GM18909 (cell line): ENCODE results near the gene GBA2.

Experiments used
- ATAC-seq: cut with Tn5 transposase; IDR thresholded peaks from one replicate; pipeline ENCODE4 v1.9.1; 2021; ENCODE audit warnings: mild to moderate bottlenecking; ENCODE audit not compliant: unreplicated experiment, poor library complexity

The GBA2 gene

GRCh38 chr9:35718721-35719511 is 30.1 kb downstream of the GBA2 start:
- ATAC-seq: peak; percentile 46

DNA sequence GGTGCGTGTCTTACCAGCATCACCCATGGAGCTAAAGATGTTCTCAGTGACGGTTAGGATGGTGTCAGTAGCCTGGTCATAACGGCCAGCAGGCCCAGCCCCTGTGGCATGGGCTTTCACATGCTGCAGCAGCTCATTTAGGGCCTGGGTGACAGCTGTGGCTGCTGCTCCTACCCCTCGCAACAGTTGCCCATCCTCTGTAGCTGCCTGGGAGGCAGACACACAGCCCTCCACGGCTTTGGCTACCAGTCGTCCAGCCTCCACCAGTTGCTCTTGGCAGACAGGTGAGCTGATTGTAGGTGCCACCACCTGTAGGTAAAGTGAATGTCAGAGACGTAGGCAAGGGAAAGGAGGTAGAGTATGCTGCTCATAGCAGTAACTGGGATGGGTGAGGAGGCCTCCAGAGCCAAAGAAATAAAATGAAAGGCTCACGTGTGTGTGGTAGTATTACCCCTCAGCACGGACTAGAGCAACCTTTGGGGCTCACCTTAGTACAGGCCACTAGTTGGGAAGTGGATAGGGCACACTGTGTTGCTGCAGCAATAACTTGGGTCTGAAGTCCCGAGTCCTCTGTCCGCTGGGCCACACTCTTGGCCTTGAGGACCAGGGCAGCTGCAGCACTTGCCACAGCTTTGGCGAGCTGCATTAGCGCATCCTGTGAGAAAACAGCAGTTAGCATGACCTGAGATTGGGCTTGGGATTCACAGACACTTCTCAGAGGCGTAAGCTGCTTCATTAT is 31.7 kb downstream of the GBA2 start:
- no peak for ATAC-seq

DNA sequence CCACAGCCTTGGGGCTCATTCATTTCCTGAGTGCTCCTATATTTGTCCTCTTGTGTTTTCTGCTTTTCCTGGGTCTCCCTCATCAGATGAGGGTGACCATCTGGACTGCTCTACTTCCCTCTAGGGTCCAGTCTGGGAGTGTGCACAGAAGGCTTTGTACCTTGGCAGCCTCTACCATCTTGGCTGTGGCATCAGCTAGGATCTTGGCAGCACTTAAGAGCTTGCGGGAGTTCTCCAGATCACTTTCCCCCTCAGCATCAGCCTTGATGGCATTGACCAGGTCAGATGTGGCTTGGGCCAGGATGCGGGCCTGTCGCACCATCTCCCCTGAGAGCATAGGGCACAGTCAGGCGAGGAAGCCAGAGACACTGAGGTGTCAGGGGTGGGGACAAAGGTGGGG is 32.8 kb downstream of the GBA2 start:
- no peak for ATAC-seq

GRCh38 chr9:35714579-35715252 is 34.3 kb downstream of the GBA2 start:
- ATAC-seq: no peak

GRCh38 chr9:35714123-35714522 is 34.9 kb downstream of the GBA2 start:
- ATAC-seq: no peak

DNA sequence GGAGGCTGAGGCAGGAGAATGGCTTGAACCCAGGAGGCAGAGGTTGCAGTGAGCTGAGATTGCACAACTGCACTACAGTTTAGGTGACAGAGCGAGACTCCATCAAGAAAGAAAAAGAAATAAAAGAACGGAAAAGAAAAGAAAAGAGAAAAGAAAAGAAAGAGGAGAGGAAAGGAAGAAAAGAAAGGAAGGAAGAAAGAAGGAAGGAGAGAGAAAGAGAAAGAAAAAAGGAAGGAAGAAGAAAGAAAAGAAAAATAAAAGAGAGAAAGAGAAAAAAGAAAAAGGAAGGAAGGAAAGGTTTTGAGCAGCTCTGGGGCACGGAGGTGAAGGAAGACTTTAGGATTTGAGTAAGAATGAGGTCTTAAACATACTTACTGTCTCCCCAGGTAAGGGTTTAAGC is 35.5 kb downstream of the GBA2 start:
- ATAC-seq: no peak

DNA sequence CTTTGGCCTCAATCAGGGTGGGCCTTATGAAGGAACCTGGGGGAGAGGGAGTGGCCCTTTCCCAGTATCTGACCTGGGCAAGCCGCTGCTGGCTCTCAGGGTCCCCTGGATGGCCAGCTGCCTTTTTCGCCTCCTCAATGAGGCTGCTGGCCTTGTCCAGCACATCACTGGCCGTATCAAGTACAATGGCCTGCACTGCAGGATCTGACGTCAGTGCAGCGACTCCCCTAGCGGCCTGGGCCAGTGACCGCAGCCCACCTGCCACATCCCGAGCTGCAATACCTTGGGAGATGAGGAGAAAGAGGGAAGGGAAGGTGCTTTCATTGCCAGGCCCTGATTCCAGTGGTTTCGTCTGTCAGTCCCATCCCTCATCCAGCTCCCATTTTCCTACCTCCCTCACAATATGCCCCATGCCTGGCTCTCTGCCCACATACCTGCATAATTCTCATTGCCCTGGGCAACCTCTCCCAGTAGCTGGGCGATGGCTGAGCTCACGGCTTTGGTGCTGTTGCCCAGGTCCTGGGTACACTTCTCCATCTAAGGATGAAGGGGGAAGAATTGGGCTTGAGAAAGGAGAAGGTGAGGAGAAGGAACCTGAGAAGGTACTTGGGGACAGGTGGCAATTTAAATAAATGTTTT is 36.1 kb downstream of the GBA2 start:
- ATAC-seq: no peak

DNA sequence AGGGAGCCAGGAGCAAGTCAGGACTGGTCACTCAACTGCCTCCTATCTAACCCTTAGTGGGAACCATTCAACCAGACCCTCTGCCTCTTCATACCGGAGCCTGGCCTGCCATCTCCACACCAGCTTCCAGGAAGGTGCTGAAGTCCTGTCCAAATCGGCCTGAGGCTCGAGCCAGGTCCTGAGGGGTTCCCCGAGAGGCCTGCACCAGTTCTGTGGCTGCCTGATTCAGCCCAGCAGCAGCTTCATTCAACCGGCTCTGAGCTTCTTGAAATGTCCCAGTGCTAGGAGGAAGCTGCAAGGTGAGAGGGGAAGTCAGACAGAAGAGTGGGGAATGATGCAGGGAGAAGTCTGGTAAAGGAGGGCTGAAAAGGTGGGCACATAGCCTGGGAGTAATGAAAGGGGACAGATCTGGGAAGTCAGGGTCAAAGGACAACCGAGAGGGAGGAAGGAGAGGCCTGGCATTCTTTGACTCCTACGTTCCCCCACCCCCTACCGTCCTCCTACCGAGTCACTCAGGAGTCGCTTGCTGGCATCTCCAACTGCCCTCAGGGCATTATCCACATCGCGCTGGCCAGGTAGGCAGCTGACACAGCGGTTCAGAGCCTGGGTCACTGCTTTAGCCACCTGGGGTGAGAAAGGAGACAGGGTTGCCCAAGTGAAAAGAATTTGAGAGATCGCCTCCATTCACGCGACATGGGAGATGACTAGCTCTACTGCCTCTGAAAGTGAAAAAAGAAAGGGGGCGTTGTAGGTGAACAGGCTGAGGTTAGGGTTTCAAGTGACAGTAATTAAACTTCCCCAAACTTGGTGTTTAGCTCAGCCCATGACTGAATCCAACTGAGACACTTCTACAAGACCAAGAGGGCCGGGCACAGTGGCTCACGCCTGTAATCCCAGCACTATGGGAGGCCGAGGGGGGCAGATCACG is 37.3 kb downstream of the GBA2 start:
- ATAC-seq: no peak

GRCh38 chr9:35710818-35711500 is 38.1 kb downstream of the GBA2 start:
- ATAC-seq: no peak

DNA sequence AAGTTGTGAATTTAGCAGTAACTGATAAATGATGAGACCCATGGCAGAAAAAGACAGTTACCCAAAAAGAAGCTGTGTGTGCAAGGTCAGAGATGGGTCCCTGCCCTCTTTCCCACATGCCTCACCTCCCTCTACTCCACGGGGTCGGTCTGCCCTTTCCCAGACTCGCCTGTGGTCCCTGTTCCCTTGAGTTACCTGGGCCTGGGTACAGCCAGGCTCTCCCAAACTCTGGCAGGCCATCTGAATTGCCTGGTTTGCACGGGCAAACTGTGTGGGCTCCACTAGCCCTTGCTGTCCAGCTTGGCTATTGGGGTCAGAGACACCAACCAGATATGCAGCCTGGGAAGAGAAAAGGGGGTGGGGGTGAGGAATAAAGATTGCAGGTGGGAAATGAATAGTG is 40.9 kb downstream of the GBA2 start:
- no peak for ATAC-seq

DNA sequence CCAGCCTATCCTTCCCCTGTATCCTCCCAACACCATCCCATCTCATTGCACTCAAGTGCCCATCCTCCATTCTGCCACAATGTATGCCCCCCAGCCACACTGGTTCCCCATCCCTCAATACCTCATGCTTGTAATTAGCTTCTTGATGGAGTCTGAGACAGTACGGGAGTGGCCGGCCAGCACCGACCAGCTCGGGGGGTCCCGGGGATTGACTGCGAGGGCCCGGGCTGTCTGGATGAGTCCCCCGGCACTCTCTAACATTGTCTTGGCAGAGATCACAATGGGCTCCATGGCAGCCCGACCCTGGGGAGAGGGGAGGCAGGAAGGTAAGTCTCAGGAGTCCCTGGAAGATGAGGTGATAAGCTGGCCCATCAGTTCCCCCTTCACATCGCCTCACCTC is 42.1 kb downstream of the GBA2 start:
- no peak for ATAC-seq

DNA sequence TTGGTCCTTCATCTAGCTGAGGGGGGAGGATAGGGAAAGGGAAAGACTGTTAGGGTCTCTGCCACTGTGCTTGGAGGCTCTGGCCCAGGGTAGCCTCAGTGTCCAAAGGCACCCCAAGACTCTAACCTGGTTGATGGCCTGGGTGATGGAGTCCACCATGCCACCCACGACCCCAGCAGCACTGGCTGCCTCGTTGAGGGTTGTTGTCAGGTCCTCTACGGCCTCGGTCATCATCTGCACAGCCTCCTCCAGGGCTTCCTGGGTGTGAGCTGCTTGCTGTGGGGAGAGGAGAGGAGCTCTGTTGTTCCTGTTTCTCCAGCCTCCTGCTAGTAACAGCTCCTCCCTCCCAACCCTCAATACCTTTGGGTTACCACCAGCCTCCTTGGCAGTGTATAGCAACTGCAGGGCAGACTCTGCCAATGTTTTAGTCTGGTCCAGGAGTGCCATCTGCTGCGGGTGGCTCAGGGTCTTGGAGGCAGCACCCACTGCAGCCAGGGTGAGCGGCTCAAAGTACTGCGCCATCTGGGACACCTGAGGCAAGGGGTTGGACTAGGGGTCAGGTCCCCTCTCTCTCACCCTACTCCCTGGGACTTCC is 43.1 kb downstream of the GBA2 start:
- ATAC-seq: no peak

DNA sequence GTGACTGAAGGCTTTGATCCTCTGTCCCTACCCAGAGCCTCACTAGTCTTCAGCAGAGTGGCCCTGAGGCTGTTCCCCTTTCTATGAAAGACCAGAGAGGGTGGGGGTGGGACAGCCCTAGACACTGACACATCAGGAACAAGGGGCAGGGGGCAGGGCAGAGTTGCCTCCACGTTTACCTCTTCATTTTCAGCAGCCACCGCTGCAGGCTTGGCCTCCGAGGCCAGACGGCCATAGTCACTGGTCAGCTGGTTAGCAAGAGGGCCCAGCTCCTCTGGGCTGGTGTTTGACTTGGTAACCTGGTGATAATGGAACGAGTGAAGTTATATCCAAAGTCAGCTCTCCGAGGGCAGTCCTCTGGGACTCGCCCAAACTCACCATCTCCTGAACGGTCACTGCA is 43.7 kb downstream of the GBA2 start:
- ATAC-seq: no peak

GRCh38 chr9:35703906-35704672 is 44.9 kb downstream of the GBA2 start:
- no peak for ATAC-seq

DNA sequence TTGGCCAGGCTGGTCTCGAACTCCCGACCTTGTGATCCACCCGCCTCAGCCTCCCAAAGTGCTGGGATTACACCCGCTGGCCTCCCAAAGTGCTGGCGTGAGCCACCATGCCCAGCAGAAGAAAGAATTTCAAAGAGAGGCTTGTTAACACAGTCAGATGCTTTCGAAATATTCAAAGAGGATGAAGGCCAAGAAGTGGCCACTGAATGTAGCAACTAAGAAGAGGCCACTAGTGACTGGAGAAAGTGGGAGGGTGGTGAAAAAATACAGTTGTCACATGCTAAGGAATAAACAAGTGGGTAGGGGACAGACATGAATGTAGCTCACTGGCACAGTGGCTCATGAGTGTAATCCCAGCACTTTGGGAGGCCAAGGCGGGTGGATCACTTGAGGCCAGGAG is 46.3 kb downstream of the GBA2 start:
- ATAC-seq: no peak

- ATAC-seq: no peak
Observed at GRCh38 chr9:35700942-35701341, 48.1 kb downstream of the GBA2 start.

DNA sequence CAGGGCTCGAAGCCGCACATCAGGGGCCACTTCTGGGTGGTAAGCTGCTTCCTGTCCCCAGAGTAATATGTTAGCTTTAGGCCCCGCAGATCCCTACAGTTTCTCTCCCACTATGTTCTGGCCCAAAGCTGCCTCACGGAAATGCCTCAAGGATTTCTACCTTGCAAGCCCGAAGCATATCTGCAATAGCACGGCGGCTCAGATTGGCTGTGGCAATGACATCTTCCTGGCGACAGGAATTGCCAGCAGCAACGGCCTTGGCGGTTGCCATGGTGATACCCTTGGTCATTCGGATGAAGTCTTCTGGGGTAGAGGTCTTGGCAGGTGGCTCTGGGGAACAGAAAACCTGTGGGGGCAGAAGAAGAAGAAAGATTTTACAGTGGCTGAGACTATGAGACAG is 49.0 kb downstream of the GBA2 start:
- ATAC-seq: no peak

- no peak for ATAC-seq
Observed at GRCh38 chr9:35698231-35698630, 50.8 kb downstream of the GBA2 start.
